Dermis blood vessel endothelial cell (primary cell): Measurements from ENCODE around the gene SLC39A11. TPM values are rescaled to one million over a fixed set of nuclear protein-coding genes. Genes with fewer than 3 reads are reported as not detected.

Experiments
- DNase-seq: peaks from one replicate; pipeline ENCODE4 v3.0.0; 2010
- total RNA-seq: library from RNA; depleted of rRNA; stranded (reverse); fragments of >200 nt; gene quantifications from 2 replicates; pipeline ENCODE4 v1.2.3, GENCODE V29; 2014

Gene SLC39A11
- total RNA-seq, 1 donor from 2014 or later, result 17.4 TPM

DNA sequence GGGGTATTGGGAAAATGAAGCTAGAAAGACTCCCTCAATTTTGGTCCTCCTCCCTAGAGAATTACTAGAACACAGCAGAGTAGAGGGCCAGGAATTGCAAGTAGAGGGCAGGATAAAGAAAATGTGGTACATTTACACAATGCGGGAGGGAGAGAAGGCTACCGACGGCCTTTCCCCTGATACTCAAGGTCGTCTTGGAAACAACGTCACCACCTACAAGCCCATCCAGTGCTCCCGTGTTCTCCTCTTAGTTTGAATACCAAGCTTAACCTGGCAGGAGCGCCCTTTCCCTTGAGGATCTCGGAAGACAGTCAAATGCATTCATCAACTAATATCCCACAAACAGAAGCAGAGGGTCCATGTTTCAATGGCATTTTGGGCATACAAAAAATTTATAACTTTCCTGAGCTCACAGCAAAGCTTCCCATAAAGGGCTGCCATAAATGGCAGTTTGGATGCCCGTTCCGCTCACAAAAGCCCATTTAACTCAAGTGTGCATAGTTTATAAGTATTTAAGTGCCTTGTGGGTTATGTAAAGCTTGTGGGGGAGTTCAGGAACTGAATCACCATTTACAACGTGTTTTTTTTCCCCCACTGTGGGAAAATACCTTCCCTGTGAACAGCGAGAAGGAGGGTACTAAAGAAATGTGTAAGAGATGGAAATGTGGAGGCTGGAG lies 414.6 kb downstream of the SLC39A11 start:
- DNase-seq, result no peak

GRCh38 chr17:72677108-72677507 lies 415.4 kb downstream of the SLC39A11 start:
- no peak for DNase-seq

DNA sequence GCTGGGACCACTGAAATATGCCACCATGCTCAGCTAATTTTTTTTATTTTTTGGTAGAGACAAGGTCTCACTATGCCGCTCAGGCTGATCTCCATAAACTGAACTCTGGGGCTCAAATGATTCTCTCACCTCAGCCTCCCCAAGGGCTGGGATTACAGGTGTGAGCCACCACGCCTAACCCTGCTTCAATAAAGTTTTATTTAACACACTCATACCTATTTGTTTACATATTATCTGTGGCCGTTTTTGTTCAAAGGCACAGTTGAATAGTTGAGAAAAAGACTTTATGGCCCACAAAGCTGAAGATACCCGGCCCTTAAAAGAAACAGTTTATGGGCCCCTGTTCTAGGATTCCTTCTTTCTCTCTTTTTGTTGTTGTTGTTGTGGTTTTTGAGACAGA lies 419.8 kb downstream of the SLC39A11 start:
- DNase-seq, result no peak

DNA sequence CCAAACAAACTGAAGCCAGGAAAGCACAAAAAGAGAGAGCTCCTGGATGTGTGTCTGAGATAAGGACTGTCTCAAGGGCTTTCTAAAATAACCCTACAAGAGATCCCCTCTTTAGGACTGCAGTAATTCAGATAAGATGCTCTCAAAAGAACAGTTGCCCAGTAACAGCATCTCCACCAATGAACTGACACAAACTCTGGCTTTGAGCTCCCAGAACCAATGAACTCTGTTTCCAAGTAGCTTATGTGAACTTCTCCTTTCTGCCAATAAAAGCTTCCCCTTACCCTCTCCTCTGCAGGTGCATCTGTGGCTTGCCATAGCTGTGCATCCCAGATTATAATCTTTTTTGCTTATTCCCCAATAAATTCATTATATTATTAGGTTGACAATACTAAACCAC lies 421.5 kb downstream of the SLC39A11 start:
- DNase-seq, result no peak

GRCh38 chr17:72667096-72668063 lies 425.1 kb downstream of the SLC39A11 start:
- no peak for DNase-seq

- DNase-seq, result no peak
Observed at GRCh38 chr17:72665852-72666851, 426.3 kb downstream of the SLC39A11 start.

GRCh38 chr17:72662827-72663190 lies 429.7 kb downstream of the SLC39A11 start:
- no peak for DNase-seq

DNA sequence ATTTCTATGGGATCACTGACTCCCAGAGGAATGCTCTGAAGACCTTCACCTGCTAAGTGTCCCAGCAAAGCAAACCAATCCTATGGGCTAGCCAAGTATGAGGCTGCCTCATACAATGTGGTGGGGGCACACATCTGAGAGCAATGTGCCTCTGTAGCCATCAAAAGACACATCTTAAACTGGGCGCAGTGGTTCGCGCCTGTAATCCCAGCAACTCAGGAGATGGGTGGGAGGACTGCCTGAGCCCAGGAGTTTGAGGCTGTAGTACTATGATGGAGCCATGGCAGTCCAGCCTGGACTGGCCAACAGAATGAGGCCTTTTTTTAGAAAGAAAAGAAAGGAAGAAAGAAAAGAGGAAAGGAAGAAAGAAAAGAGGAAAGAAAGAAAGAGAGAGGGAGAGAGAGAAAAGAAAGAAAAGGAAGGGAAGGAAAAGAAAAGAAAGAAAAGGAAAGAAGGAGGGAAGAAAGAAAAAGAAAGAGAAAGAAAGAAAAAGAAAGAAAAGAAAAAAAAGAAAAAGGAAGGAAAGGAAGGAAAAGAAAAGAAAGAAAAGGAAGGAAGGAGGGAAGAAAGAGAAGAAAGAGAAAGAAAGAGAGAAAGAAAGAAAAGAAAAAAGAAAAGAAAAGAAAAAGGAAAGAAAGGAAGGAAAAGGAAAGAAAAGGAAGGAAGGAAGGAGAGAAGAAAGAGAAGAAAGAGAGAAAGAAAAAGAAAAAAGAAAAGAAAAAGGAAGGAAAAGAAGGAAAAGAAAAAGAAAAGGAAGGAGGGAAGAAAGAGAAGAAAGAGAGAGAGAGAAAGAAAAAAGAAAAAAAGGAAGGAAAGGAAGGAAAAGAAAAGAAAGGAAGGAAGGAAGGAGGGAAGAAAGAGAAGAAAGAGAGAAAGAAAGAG lies 430.3 kb downstream of the SLC39A11 start:
- DNase-seq, result no peak

- DNase-seq, result no peak
Observed at GRCh38 chr17:72661116-72661944, 431.2 kb downstream of the SLC39A11 start.

DNA sequence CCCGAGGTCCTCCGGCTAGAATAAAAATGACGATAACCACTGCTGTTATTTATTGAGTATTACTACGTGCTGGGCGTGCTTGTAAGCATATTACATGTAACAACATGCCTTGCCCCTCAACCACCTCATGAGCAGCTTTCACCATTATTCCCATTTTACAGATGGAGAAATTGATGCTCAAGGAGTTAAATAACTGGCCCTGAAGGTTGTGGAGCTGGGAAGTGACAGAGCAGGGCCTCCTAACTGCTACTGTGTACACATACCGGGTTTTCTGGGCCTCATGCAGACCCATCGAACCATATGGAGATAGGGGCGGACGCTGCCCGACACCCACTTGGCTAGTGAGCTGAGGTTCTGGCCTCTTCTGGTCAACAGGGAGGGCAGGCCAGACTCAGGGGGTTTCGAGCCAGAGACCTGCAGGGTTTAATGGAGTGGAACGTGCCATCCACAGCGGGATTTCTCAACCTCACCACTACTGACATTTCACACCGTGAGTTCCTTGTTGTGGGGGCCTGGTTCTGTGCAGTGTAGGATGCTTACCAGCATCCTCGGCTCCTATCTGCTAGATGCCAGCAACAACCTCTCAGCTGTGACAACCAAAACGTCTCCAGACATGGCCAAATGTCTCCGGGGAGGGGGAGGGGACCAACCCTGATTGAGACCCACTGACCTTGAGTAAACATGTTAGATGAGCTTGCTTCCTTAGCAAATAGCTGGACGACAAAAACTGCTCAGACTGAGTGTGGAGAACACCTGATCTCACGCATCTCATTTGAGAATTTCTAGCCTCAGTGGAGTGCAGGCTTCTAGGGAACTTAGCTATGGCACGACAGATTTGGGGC lies 432.0 kb downstream of the SLC39A11 start:
- no peak for DNase-seq

- DNase-seq, result no peak
Observed at GRCh38 chr17:72659811-72660210, 432.7 kb downstream of the SLC39A11 start.

GRCh38 chr17:72658675-72659074 lies 433.8 kb downstream of the SLC39A11 start:
- no peak for DNase-seq

- no peak for DNase-seq
Observed at GRCh38 chr17:72657467-72658317, 434.8 kb downstream of the SLC39A11 start.

DNA sequence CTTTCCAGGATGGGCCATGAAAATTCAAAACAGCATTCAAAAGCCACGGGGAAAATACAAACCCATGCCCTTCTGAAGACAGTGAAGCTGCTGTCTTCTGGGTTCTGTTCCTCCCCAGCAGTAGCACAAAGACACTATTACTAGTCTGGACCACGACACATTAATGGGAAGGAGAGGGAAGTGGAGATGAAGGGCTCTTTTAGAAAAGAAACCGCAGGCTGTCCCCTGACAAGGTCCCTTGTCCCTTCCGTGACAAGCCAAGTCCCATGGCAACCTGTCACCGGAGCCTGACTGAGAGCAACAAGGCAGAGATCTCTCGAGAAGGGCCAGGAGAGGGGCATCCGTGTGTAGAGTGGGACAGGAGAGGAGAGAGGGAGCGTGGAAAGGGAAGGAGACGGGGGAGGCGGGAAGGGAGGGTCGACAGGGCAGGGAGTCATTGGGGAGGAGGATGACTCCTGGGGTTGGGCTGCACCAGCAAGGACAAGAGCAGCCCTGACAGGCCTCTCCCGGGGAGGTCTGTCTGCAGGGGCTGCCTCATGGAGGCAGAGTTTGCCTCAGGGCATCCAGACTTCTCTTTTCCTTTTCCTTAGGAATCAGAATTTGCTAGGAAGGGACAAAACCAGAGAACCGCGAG lies 436.2 kb downstream of the SLC39A11 start:
- DNase-seq, result no peak

- DNase-seq, result no peak
Observed at GRCh38 chr17:72654706-72655105, 437.8 kb downstream of the SLC39A11 start.

DNA sequence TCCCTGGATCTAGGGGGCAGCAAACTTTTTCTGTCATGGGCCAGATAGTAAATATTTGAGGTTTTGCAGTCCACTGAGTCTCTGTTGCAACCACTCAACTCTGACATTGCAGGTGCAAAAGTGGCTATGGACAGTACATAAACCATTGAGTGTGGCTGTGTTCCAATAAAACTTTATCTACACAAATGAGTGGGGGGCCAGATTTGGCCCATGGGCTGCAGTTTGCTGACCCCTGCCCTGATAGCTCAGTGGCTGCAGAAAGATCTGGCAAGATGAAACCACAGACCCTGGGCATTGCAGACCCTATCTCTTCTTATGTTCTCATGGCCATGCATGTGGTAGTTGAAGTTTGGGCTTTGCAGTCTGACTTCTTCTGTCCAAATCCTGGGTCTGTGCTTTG lies 440.5 kb downstream of the SLC39A11 start:
- no peak for DNase-seq

DNA sequence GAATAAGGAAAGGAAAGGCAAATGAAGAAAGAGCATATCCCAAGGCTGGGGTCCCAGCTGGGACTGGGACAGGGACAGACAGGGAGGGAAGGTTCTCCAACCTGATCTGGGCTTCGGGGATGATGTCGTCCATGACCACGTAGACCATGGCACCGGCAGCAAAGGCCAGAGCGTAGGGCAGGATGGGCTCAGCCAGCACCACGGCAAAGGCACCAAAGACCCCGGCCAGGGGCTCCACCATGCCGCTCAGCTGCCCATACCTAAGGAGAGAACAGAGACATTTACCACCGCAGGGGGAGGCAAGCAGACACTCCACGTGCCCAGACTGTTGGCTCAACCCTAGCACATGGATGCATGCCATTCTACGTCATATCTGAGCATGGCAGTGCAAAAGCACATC lies 443.8 kb downstream of the SLC39A11 start:
- DNase-seq, result no peak

DNA sequence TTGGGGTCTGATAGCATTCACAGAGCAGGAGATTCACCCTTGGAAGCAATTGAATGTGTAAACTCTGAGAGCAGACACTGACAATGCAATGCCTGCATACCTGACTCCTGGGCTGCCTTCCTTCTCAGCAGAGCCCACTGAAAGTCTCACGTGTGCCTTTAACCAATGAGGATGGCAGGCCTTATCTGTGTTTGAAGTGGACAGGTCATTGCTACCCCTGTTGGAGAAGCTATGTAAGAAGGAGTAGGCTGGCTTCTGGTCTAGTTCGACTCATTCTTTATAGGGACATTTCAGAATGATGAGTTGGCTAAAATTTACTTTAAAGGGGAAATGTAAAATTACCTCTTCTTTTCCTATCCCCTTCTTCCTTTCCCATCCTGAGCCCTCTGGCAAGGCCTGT lies 446.3 kb downstream of the SLC39A11 start:
- no peak for DNase-seq
